Measurements from ENCODE around the gene RFX5. TPM values are rescaled to one million over a fixed set of nuclear protein-coding genes. Genes with fewer than 3 reads are reported as not detected.
"Not testable (repeated sequence)": the region's sequence is repeated elsewhere in the genome, so short reads cannot be mapped to it uniquely, and the experiment has no call there.

The RFX5 gene
- total RNA-seq, 1 donor from 2014 or later: 30.1 TPM

DNA sequence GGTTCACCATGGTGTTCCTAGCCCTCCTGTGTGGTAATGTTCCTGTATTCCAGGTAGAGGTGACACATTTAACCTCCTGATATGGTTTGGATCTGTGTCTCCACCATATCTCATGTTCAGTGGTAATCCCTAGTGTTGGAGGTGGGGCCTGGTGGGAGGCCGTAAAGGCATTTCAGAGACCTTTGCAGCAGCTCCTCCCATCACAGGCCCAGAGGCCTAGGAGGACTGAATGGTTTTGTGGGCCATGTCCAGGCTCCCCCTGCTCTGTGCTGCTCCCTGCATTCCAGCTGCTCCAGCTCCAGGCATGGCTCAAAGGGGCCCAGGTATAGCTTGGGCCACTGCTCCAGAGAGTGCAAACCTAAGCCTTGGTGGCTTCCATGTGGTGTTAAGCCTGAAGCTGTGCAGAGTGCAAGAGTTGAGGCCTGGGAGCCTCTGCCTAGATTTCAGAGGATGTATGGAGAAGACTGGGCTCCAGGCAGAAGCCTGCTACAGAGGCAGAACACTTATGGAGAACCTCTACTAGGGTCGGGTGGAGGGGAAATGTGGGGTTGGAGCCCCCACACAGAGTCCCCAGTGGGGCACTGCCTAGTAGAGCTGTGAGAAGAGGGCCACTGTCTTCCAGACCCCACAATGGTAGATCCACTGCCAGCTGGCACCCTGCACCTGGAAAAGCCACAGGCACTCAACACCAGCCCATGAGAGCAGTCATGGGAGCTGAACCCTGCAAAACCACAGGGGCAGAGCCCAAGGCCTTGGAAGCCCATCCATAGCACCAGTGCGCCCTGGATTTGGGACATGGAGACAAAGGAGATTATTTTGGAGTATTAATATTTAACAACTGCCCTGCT lies 15.5 kb upstream of the RFX5 start:
- no peak for DNase-seq

DNA sequence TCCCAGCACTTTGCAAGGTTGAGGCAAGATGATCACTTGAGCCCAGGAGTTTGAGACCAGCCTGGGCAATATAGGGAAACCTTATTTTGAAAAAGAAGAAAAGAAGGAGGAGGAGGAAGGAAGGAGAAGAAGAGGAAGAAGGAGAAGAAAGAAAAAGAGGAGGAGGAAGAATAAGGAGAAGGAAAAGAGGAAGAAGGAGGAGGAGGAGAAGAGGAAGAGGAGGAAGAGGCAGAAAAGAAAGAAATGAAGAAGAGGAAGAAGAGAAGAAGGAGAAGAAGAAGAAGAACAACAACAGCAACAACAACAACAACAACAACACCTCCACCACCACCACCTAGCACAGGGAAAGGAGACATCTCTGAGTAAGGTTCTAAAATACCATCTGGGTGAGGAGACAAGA lies 14.8 kb upstream of the RFX5 start:
- DNase-seq: no peak

DNA sequence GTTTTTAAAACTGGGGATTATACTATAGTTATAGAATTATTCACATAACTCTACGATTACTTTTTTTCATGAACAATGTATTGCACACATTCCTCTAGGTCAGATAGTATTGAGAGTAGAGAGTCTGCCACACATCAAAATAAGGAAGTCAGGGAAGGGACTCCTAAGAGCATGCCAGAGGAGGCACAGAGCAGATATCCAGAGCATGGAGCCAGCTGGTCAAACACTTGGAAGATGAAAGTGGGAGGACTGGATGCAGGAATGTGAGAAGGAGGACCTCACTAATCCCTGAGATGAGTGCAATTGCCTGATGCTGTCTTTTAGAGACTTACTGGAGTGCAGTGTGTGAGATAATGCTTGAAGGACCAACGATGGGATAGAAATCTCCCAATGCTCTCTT lies 9.6 kb upstream of the RFX5 start:
- DNase-seq: peak; percentile 32

DNA sequence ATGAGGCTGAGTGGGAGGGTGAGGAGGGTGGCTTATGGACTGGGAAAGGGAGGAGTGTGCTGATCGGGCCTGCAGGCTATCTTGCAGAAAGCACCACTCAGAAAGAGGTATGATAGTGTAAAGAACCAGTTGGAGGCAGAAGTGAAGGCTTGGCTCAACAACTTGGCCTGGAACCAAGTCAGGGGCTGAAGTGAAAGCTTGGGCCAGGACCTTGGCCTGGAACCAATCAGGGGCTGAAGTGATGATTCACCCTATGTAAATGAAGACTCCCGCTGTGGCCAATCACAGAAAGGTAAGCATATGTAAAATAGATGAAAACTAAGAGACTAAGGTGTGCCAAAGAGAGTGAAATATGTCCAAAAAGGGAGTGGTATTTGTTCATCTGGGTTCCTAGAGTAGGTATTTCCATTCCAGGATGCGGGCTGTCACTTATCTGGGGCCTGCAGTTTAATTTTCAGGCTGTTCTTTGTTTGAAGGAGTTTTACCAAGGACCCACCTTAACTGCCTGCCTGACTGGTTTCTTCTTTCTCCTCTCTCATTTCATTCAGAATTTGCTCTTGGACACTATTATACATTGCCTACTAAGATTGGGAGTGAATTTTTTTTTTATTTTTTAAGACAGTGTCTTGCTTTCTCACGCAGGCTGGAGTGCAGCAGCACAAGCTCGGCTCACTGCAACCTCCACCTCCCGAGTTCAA lies 5.1 kb upstream of the RFX5 start:
- no peak for DNase-seq

DNA sequence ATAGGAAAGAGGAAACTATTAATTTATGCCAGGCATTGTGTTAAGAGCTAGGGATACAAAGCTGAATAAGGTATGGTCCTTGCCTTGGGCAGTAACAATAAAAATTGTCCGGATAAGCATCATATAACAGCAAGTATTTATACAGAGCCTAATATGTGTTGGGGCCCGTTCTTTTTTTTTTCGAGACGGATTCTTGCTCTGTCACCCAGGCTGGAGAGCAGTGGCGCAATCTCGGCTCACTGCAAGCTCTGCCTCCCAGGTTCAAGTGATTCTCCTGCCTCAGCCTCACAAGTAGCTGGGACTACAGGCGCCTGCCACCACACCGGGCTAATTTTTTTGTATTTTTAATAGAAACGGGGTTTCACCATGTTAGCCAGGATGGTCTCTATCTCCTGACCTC lies 3.3 kb upstream of the RFX5 start:
- DNase-seq: not testable (repeated sequence)

DNA sequence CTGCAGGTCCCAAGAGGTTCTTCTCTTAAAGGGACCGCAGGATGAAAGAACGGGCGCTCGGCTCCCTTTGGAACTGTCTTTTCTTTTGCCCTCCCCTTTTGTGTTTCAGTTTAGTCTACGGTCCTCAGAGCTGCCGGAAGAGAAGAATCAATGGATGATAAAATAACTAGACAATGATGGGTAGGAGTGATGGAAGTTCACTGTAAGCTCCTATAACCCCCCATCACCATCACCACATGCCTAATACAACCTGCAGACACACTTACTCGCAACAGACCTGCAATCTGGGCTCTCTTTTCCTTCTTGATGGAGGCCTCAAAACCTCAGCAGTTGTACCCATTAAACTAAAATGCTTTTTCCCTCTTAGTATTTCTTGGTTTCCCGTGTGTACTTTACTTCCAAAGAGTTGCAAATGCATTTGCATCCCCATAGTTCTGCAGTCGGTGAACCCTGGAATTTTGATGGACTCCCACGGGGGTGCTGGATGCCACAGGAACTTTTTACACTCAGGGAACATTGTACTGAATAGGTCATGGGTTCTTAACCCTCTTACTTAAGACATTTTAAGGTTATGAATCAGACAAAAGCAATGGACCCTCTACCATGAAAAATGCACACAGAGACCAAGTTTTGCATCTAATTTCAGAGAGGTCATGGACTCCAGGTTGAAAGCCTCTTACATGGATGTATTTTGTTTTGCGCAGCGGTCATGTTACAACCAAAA lies 633 bp upstream of the RFX5 start:
- DNase-seq: no peak

DNA sequence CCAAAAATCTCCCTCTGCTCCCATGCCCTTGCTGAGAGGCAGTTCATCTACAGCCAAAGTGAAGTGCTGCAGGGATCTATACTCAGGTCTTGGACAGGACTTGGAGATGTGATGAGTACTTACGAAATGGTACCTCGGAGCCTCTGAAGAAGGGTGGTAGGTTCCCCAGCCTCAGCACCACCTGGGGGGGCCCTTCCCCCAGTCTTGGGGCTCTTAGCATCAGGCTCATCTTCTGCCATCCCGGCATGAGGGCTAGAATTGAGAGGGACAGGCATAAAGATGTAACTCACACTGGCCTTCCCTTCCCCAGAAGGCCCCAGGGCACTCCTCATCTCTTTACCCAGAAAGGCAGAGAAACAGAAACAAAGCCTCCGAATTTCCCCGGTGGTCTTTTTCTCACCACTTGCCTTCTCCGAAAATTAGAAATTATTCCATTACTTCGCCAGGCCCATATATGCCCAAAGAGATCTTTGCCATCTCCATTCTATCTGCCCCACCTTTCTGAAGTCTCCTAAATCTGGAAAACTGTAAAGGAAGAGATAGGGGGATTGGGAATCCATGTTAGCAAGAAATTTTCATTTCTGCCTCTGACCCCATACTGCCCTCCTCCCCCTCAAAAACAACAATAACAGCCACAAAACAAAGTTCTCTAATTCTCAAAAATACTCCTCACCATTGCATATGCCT lies 827 bp downstream of the RFX5 start:
- no peak for DNase-seq

DNA sequence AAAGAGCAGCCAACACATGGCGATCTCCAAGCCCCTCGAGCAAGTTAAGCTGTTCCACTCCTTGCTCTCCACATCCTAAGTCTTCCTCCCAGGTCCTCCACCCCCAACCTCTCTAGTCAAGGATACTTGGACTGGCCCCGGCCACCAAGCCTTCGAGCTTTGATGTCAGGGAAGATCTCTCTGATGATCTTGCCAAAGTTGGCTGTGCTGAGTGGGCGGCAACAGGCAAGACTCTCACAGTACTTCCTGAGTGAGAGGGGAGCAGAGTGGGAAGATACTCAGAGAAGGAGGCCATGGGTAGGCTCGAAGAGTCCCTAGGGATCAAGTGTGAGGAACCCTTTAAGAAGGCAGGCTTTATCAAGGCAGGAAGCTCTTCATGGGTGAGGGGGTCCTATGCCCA lies 2.8 kb downstream of the RFX5 start:
- no peak for DNase-seq

DNA sequence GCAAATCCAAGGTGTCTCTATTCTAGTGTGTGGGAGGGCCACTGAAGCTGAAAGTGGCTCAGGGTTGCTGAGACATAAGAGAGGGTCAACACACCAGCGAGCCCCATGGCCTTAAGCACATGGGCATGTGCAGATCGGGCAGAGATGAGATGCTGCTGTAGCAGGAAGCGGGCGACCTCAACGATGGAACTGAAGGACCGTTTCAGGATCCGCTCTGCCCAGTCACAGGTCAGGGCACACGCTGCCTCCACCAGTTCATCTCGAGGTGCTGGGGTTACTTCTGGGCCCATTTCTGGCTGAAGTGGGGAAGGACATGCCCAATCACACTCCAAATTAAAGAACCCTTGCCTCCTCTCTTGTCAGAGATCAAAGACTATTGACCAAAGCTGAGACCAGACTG lies 3.5 kb downstream of the RFX5 start:
- no peak for DNase-seq

DNA sequence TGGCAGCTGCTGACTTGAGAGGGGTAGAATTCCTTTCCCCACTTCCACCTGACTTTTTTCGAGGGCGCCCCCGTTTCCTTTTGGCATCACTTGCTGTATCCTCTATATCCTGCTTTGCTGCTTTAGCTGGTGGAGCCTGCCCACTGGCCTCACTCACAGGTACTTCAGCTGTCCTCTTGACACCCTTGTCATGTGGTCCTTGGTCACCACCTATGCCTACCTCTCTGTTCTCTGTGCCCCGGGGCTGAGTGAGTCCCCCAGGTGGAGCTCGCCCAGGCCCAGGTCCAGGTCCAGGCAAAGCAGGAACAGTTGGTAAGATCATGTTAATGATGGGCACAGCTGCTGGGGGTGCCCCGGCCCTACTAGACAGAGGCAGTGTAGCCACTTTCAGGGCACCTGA lies 4.5 kb downstream of the RFX5 start:
- DNase-seq: no peak

DNA sequence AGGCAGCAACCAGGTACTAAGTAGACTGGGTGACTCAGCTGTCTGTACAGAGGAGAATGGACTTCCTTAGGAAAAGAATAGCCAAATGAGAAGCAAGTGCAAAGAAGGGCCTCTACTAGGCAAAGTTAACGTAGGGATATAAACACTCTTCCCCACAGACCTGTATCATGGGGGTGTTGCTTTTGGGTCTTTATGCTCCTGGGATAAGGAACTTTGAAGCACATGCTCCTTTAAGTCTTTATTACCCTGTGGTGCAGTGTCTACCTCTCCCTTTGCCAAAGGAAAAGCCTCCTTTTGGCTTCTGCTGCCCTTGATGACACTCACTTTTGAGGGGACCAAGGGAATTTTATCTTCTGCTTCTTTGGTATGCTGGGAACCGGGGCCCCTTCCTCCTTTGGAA lies 5.0 kb downstream of the RFX5 start:
- DNase-seq: no peak

DNA sequence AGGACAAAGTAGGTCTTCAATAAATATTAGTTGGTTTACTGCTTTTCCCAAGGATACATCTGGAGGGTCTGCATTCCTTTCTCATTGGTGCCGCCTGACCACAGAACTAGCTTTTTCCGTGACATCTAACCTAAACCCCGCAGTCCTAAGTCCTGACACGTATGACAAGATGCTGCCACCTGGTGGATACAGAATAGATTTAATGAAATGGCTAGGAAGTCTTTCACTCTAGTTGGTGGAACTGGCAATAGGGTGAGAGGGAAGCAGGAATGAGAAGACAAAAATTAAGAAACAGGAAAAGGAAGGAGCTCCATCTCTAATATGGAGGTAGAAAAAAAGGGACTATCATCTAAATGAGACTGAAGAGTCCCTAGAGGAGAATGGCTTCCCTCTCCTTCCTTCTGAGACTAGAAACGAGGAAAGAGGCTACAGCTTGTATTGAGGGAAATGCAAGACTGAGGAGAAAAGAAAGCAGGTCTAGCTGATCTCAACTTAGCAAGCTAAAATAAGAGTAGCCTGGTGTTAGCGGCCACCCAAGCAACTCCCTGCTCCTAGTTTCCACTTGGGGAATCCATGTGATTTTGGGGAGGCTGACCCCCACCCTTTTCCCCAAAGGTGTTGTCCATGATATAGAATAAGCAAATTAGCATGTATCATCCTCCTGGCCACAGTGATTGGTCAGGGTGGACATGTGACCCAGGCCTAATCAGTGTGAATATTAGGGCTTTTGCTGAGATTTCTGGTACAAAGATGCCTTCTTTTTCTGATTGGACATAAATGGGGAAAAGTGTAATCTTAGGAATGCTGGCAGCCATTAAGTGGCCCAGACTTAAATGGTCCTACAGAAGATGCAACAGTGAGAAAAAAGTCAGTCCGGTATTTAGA lies 5.9 kb downstream of the RFX5 start:
- DNase-seq: peak; percentile 89

DNA sequence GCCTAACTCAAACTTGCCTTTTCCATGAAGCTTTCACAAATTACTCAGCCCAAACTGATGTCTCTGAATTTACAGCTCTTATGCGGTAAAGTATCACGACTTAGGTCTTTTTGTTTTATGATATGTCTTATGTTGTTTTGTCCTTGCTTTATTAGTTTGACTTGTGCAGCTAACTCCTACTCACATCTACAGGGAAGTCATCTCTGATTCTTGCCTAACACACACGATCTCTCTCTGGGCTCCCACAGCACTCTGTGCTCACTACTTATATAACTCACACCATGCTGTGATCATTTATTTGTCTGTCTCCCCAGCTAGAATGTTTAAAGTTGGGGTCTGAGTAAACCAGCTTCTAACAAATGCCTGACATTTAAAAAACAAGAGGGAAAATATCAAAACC lies 10.5 kb downstream of the RFX5 start:
- no peak for DNase-seq

DNA sequence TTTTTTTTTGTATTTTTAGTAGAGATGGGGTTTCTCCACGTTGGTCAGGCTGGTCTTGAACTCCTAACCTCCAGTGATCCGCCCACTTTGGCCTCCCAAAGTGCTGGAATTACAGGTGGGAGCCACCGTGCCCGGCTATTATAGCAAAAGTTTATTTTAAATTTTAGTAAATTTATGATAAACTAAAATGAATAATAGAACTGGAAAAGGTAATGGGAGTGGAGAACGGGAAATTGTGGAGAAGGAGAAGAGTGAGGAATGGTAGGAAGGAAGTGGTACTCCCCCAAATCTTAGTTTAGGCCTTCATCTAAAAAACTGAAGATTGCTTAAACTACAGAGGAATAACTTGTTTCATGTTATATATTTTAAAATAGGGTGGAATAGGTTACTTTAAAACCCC lies 12.2 kb downstream of the RFX5 start:
- DNase-seq: no peak

DNA sequence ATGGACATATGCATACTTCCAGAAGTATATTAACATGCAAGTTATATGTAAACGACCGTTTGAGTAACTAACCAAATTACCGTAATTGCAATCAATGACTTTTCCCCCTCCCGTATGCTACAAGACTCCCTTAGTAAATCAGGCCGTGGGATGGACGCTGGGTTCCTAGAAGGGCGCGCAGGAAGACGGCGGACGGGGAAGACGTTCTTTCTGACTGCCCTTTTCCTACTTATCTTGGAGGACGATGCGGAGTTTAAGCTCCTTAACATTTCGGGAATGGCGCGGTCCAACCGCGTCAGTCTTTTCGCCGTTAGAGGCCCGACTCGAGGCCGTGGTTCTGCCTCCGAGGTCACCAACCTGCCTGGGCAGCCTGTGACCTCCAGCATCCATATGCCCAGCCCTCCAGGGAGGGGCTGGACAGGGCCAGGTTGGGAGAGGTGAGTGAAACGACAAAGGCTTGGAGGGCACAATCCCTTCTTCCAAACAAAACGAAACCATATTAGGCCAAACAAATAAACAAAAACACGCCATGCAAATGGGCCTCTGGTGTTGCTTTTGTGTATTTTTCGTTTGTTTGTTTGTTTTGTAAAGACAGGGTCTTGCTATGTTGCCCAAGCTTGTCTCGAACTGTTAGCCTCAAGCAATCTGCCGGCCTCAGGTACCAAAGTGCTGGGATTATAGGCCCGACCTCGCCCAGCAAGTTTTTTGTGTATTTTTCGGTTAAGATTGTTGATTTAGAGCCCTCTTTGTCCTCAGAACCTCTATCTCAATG lies 19.0 kb downstream of the RFX5 start:
- DNase-seq: peak; percentile 18

DNA sequence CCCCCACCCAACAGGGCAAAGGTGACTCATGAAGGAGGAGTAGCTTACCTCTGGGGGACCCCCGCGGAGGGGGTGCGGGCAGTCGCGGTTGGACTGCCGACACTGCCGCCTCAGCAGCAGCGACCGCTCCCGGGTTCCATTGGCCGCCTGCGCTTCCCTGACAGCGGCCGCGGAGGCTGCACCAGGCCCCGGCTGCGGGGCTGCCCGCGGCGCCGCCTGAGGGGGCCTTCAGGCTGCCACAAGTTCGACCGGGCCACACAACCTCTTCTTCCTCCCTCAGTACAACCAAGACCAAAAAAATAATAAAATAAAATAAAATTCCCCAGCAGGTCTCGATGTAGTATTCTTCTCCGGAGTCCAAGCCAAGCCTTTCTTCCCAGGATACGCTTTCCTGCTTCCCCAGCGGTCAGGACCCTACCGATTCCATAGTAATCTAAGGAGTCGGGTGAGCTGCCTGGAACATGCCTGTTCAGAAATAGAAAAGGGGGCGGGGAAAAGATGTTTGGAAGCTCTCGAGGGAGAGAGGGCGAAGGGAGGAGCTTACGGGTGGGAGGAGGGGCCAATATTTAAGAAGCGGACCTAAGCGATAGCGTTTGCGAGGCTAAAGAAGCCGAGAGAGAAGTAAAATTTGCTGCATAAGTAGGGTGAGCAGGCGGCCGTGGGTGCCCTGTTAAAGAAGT lies 19.7 kb downstream of the RFX5 start, which contains the start of gene PI4KB:
PI4KB (minus strand) TSS at position 194 of the 680 bp plus-strand sequence. CDS start 10,935 bp downstream, outside the sequence.
- peak; percentile 99 for DNase-seq

DNA sequence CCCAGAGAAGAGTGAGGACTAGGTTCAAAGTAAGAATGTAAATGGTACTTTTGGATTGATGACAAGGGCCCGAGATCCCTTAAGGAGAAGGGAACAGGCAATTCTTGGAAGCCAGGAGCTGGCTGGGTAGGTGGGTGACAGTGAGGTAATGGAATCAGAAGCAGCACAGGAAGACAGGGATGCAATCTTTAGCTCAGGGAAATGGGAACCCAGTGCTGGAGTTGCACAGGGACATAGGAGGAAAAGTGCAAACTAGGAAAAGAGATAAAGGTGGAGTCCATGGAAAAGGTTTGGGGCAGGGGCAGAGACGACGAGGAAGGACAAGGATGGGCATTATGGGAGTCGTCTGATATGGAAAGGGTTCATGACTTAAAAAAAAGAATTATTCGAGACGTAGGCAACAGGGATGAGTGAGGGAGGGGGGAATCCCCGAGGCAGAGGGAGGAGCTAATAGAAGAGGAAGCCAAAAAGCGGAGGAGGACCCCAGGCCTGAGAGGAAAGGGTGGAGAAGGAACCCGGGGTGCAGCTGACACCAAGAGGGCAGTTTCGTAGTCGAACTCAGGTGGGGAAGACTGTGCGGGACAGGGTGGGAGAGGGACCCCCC lies 20.3 kb downstream of the RFX5 start:
- DNase-seq: peak; percentile 69

DNA sequence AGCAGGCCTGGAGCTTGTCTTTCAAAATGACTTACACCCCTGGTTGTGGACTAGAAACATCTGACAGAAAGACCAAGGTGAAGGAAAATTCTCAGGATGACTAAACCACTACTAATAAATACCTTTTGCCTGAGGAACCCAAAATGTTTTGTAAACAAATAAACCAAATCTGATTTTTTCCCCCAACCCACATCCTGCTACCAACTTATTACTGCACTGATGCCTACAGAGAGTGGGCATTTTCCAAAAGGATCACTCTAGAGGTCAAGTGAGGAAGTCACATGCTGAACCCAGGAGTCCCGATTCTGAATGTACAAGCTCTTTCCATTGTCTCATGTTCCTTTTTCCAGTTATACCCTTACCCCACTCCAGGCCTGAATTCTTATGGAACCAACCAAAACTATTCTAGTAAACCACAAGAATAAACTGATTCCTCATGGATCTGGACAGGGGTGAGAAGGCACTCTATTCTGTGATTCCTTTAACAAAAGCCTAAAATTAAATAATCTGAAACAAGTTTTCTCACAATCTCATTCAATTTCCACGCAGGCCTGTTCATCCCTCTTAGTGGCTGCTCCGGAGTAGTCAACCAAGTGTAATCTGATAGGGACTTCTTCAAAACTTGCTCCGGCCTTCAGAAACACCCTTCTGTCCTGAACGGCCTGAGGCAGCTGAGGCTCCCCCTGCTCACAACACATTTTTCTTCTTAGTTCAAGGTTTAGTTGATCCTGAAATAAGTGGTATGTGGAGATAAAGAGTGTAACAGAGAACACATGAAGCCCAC lies 21.2 kb downstream of the RFX5 start:
- DNase-seq: no peak

DNA sequence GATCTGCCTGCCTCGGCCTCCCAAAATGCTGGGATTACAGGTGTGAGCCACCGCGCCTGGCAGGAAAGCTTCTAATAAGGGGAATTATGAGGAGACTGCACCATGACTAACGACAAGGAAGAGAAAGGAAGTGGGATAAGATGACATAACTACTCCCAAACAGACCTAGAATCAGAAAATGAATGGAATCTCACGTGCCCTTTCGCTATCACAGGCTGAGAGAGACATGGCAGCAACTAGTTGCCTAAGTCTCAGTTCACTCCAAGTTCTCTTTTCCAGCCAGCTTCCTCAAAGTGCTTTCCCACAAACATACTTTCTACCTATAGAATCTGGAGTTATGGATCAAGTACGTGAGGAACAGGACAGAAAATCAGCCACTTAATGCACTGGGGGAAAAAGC lies 21.8 kb downstream of the RFX5 start:
- DNase-seq: no peak

All from tongue (tissue), 2 donors.